H1 (cell line): ENCODE results near the gene STIMATE. TPM values are rescaled to one million over a fixed set of nuclear protein-coding genes. Genes with fewer than 3 reads are reported as not detected.
A peak's percentile ranks its signal among the peaks of the same experiment; 100 is the strongest.

Source experiments
- CTCF ChIA-PET: fragments of 300-600 bp; sonication (Branson Sonifier 250); formaldehyde crosslinking; loops from one replicate; lab custom pipeline; 2021; ENCODE audit not compliant: partially characterized antibody; lab: Charles Lee
- POLR2A ChIA-PET: fragments of 300-600 bp; sonication (Branson Sonifier 250); formaldehyde crosslinking; loops from one replicate; lab custom pipeline; 2021; ENCODE audit warnings: inconsistent platforms; ENCODE audit not compliant: partially characterized antibody; lab: Charles Lee
- DNase-seq, 2 experiments: peaks; one replicate each; pipeline versions ENCODE4 v3.0.0 to v3.0.0-alpha.2; 2010 to 2022; ENCODE audit warnings: low spot score in 2 of 2, low read depth in 1 of 2, mixed read lengths in 1 of 2
- FAIRE-seq: peaks from 2 replicates; lab custom pipeline; 2011; peaks lifted over from hg19 to GRCh38; lab: Jason Lieb, UNC
- H2AFZ ChIP-seq: 2 replicates; pipeline ENCODE4 v1.8.1; 2012; ENCODE audit warnings: low read length, inconsistent platforms
- H2AK5ac ChIP-seq: 2 replicates; pipeline ENCODE4 v1.6.1; 2013; ENCODE audit warnings: low read depth, low read length
- H2BK120ac ChIP-seq: replicated peaks from 2 replicates; pipeline ENCODE3; 2013; ENCODE audit warnings: low read depth, low read length, inconsistent platforms
- H2BK12ac ChIP-seq: 2 replicates; pipeline ENCODE4 v1.6.1; 2013; ENCODE audit warnings: low read depth, low read length
- H2BK15ac ChIP-seq: 2 replicates; pipeline ENCODE4 v1.6.1; 2013; ENCODE audit warnings: low read length
- H2BK20ac ChIP-seq: 2 replicates; pipeline ENCODE4 v1.6.1; 2013; ENCODE audit warnings: low read length
- H2BK5ac ChIP-seq: 2 replicates; pipeline ENCODE4 v1.6.1; 2013; ENCODE audit warnings: low read depth, low read length
- H3K14ac ChIP-seq: 2 replicates; pipeline ENCODE4 v1.6.1; 2013; ENCODE audit warnings: inconsistent platforms; ENCODE audit not compliant: insufficient read length
- H3K18ac ChIP-seq: 2 replicates; pipeline ENCODE4 v1.6.1; 2013; ENCODE audit warnings: low read length; ENCODE audit errors: extremely low read depth
- H3K23ac ChIP-seq: 2 replicates; pipeline ENCODE4 v1.6.1; 2013; ENCODE audit warnings: inconsistent platforms; ENCODE audit not compliant: insufficient read length
- H3K23me2 ChIP-seq: 2 replicates; pipeline ENCODE4 v1.6.1; 2013; ENCODE audit warnings: low read depth, low read length
- H3K27ac ChIP-seq: 2 replicates; pipeline ENCODE4 v1.6.1; 2011; ENCODE audit warnings: low read depth, low read length, inconsistent platforms
- H3K27me3 ChIP-seq, 4 experiments: replicated peaks in 1 of 4; 1 replicate in 1 of 4; 2 replicates in 3 of 4; pipeline versions ENCODE4 v1.6.1 to v1.8.1; 2011 to 2013; ENCODE audit warnings: low read length in 3 of 4, mild to moderate bottlenecking in 3 of 4, inconsistent platforms in 2 of 4, mixed read lengths in 2 of 4, moderate library complexity in 1 of 4; ENCODE audit not compliant: control insufficient read depth in 3 of 4, insufficient read depth in 3 of 4; ENCODE audit errors: extremely low read depth in 1 of 4
- H3K36me3 ChIP-seq, 4 experiments: 2 replicates each; pipeline versions ENCODE4 v1.6.1 to v1.8.1; 2011 to 2013; ENCODE audit warnings: mild to moderate bottlenecking in 4 of 4, low read length in 3 of 4, moderate library complexity in 2 of 4, control low read depth in 1 of 4, inconsistent platforms in 1 of 4; ENCODE audit not compliant: insufficient read depth in 4 of 4, control insufficient read depth in 2 of 4
- H3K4ac ChIP-seq: replicated peaks from 2 replicates; pipeline ENCODE3; 2013; ENCODE audit warnings: low read length, low read depth, mixed read lengths, inconsistent platforms; ENCODE audit not compliant: insufficient read length
- H3K4me1 ChIP-seq, 4 experiments: replicated peaks in 1 of 4; 1 replicate in 1 of 4; 2 replicates in 3 of 4; pipeline versions ENCODE4 v1.6.1 to v1.8.1; 2011 to 2013; ENCODE audit warnings: low read length in 3 of 4, inconsistent platforms in 2 of 4, mixed read lengths in 1 of 4; ENCODE audit not compliant: insufficient read depth in 4 of 4, control insufficient read depth in 3 of 4
- H3K4me2 ChIP-seq, 2 experiments: 2 replicates each; pipeline versions ENCODE4 v1.6.1 to v1.8.1; 2011 to 2013; ENCODE audit warnings: low read depth in 2 of 2, low read length in 2 of 2, control low read depth in 1 of 2, inconsistent platforms in 1 of 2, mild to moderate bottlenecking in 1 of 2; ENCODE audit not compliant: insufficient read depth in 1 of 2
- H3K4me3 ChIP-seq, 4 experiments: fragments of 200-600, 300-600 bp in 1 of 4; sonication (generic), shearing (Covaris generic), sonication (Bioruptor Twin) in 1 of 4; 2 replicates each; pipeline versions ENCODE4 v1.5.1 to v1.8.1; 2011 to 2016; ENCODE audit warnings: low read length in 4 of 4, low read depth in 3 of 4, control low read depth in 2 of 4, inconsistent platforms in 2 of 4, mild to moderate bottlenecking in 2 of 4, mixed read lengths in 1 of 4, moderate library complexity in 1 of 4; ENCODE audit not compliant: insufficient read depth in 2 of 4; ENCODE audit errors: extremely low read depth in 1 of 4
- H3K56ac ChIP-seq: replicated peaks from 2 replicates; pipeline ENCODE3; 2013; ENCODE audit warnings: low read depth, mild to moderate bottlenecking, mixed read lengths, low read length, inconsistent platforms; ENCODE audit not compliant: insufficient read length
- H3K79me1 ChIP-seq: 2 replicates; pipeline ENCODE4 v1.6.1; 2013; ENCODE audit warnings: low read depth, low read length, control low read depth
- H3K79me2 ChIP-seq, 2 experiments: 2 replicates each; pipeline versions ENCODE4 v1.6.1 to v1.8.1; 2012 to 2013; ENCODE audit warnings: low read length in 2 of 2, mild to moderate bottlenecking in 2 of 2, inconsistent platforms in 1 of 2; ENCODE audit not compliant: insufficient read depth in 2 of 2, control insufficient read depth in 1 of 2
- H3K9ac ChIP-seq, 4 experiments: replicated peaks in 1 of 4; 1 replicate in 1 of 4; 2 replicates in 3 of 4; pipeline versions ENCODE4 v1.6.1 to v1.8.1; 2011 to 2013; ENCODE audit warnings: low read depth in 3 of 4, low read length in 3 of 4, control low read depth in 2 of 4, mild to moderate bottlenecking in 2 of 4, moderate library complexity in 2 of 4, inconsistent platforms in 1 of 4; ENCODE audit errors: extremely low read depth in 1 of 4
- H3K9me3 ChIP-seq, 2 experiments: 2 replicates each; pipeline versions ENCODE4 v1.6.1 to v1.8.1; 2012 to 2013; ENCODE audit warnings: mild to moderate bottlenecking in 2 of 2, moderate library complexity in 2 of 2, control low read depth in 1 of 2, inconsistent platforms in 1 of 2, low read depth in 1 of 2, low read length in 1 of 2, mixed read lengths in 1 of 2; ENCODE audit not compliant: insufficient read depth in 2 of 2
- H4K20me1 ChIP-seq, 2 experiments: replicated peaks in 1 of 2; 2 replicates each; pipeline versions ENCODE3 to v1.8.1; 2011 to 2013; ENCODE audit warnings: inconsistent platforms in 2 of 2, low read length in 2 of 2, mild to moderate bottlenecking in 1 of 2; ENCODE audit not compliant: insufficient read depth in 2 of 2, control insufficient read depth in 1 of 2
- H4K5ac ChIP-seq: 2 replicates; pipeline ENCODE4 v1.6.1; 2013; ENCODE audit warnings: low read length, low read depth, mixed read lengths, inconsistent platforms; ENCODE audit not compliant: insufficient read length
- H4K8ac ChIP-seq: 2 replicates; pipeline ENCODE4 v1.8.0; 2013; ENCODE audit warnings: mild to moderate bottlenecking, moderate library complexity, low read length, inconsistent platforms; ENCODE audit not compliant: insufficient read depth; ENCODE audit errors: extremely low read depth
- H4K91ac ChIP-seq: replicated peaks from 2 replicates; pipeline ENCODE3; 2013; ENCODE audit warnings: low read length, mixed read lengths, inconsistent platforms; ENCODE audit not compliant: insufficient read length
- CHD1 ChIP-seq: IDR thresholded peaks from 2 replicates; pipeline ENCODE4 v1.6.1; 2012; ENCODE audit warnings: low read depth, low read length, improper control_type of control experiment
- EGR1 ChIP-seq: IDR thresholded peaks from 2 replicates; pipeline ENCODE4 v1.6.1; 2011; ENCODE audit warnings: low read depth, low read length, borderline replicate concordance
- GTF2F1 ChIP-seq: IDR thresholded peaks from 2 replicates; pipeline ENCODE4 v1.6.1; 2012; ENCODE audit warnings: low read depth, low read length, improper control_type of control experiment, borderline replicate concordance
- KDM5A ChIP-seq: fragments of 200-600 bp; IDR thresholded peaks from 2 replicates; pipeline ENCODE4 v1.7.1; 2012; ENCODE audit warnings: mild to moderate bottlenecking, low read length, inconsistent platforms, mixed read lengths
- MAFK ChIP-seq: IDR thresholded peaks from 2 replicates; pipeline ENCODE4 v1.6.1; 2012; ENCODE audit warnings: low read depth, mild to moderate bottlenecking, improper control_type of control experiment, low read length
- NRF1 ChIP-seq: IDR thresholded peaks from 2 replicates; pipeline ENCODE4 v1.6.1; 2011; ENCODE audit warnings: mild to moderate bottlenecking, low read depth, low read length, improper control_type of control experiment
- POLR2A ChIP-seq, 2 experiments: IDR thresholded peaks; 1 replicate in 1 of 2; 2 replicates in 1 of 2; pipeline ENCODE4 v1.6.1; 2011; ENCODE audit warnings: low read depth in 2 of 2, low read length in 2 of 2, mild to moderate bottlenecking in 2 of 2; ENCODE audit errors: control extremely low read depth in 1 of 2
- RBBP5 ChIP-seq: IDR thresholded peaks from 2 replicates; pipeline ENCODE4 v1.7.1; 2012; ENCODE audit warnings: low read depth, mild to moderate bottlenecking, inconsistent platforms, low read length, moderate library complexity, borderline replicate concordance
- SIN3A ChIP-seq, 2 experiments: IDR thresholded peaks in 1 of 2; conservative IDR thresholded peaks in 1 of 2; 2 replicates each; pipeline ENCODE4 v1.6.1; 2011 to 2012; ENCODE audit warnings: low read length in 2 of 2, improper control_type of control experiment in 1 of 2, low read depth in 1 of 2, mild to moderate bottlenecking in 1 of 2
- ZNF274 ChIP-seq: IDR thresholded peaks from 2 replicates; pipeline ENCODE4 v1.7.0; 2012; ENCODE audit warnings: low read length, borderline replicate concordance; ENCODE audit errors: extremely low read depth
- WGBS, 2 experiments: shearing (Covaris generic) in 1 of 2; methylation state at CpG; one replicate each; pipeline versions ENCODE4 v1.1.6 to v1.1.7; 2013 to 2015; ENCODE audit warnings: low lambda C conversion rate in 2 of 2, mixed read lengths in 2 of 2, inconsistent platforms in 1 of 2, low coverage in 1 of 2, missing lambda C conversion rate in 1 of 2; ENCODE audit not compliant: insufficient replicate concordance in 2 of 2, insufficient coverage in 1 of 2, insufficient read length in 1 of 2; ENCODE audit errors: extremely low coverage in 1 of 2, missing lambda C conversion rate in 1 of 2; 5-methylcytosine and 5-hydroxymethylcytosine counted together
- polyA plus RNA-seq, 7 experiments: library from polyadenylated mRNA; depleted of rRNA in 3 of 7; stranded (reverse) in 5 of 7; unstranded in 2 of 7; fragments of >200 nt in 5 of 7; fragments of 200-250 nt in 2 of 7; gene quantifications; 1 replicate in 5 of 7; 2 replicates in 1 of 7; 4 replicates in 1 of 7; pipeline versions ENCODE4 v1.2.1 to v1.2.3, GENCODE V29; 2011 to 2013; ENCODE audit warnings: missing spikeins in 2 of 7, mixed read lengths in 2 of 7
- total RNA-seq: library from RNA; stranded (reverse); fragmentation: NEBNext Ultra II Directional; extraction: Animal tissue kit (Norgen Biotek cat#: 25700); gene quantifications from 2 replicates; pipeline ENCODE4 v1.2.1, GENCODE V29; 2021
- TF ChIP-seq, protein P1 (sequence below): IDR thresholded peaks from 2 replicates; pipeline ENCODE4 v1.6.1; 2012; ENCODE audit warnings: low read length, inconsistent platforms

STIMATE gene
- total and polyA plus RNA-seq, 2 of the 8 experiments (the other 6 are each of a cell fraction or from before 2014, with no cell fraction given): 17.5 to 22.1 TPM

DNA sequence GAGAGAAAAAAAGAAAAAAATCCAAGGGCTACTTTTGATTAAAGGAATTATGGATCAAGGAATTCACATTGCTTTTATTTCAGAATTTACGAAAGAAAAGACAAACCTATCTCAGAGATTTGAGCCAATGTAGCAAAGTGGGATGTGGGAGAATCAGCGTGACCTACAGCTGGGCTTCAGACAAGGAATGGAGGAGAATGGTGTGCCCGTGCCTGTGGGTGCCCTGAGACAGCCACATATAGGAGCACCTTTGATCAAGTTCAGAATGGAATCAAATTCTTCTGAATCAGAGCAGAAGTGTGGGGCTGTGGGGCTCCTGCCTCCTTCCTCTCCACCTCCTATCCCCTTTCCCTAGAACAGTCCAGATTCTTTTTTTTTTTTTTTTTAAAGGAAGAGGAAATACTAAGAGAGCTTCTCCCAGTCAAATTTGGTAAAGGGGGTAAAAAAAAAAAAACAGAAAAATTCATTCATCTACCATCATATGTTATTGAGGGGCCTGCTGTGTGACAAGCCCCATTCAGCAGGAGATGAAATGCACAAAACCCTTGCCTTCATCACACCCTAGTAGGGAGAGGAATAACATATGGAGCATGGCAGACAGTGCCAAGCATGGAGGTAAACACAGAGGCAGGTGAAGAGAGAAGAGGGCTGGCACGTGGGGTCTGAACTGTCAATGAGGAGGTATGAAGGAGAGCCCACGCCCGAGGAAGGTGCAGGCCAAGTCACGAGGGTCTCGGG is 37.5 kb downstream of the STIMATE start:
- H3K27me3 ChIP-seq: no peaks in the 10 kb centered on the region
- no peak overlapping the region for H2BK20ac ChIP-seq
- no peak overlapping the region for H2BK120ac ChIP-seq
- H4K20me1 ChIP-seq: peaks cover 0 to 6% of the 10 kb centered on the region in 2 experiments
- no peaks in the 10 kb centered on the region for H3K79me1 ChIP-seq
- 96% methylated on average over 8 of the region's 8 CpGs; no CpG with 5 or more reads in 1 of the 2 experiments for WGBS, 2 experiments
- no peak overlapping the region for H2BK5ac ChIP-seq
- H3K4me3 ChIP-seq: no peak overlapping the region
- H2AK5ac ChIP-seq: no peak overlapping the region
- H3K4ac ChIP-seq: no peak overlapping the region
- H3K4me2 ChIP-seq: no peak overlapping the region
- no peak overlapping the region for H3K56ac ChIP-seq
- no peak overlapping the region for H3K14ac ChIP-seq
- H4K91ac ChIP-seq: no peak overlapping the region
- FAIRE-seq: no peak
- no peak for DNase-seq
- H3K27ac ChIP-seq: no peak overlapping the region
- POLR2A ChIA-PET: no interaction called here
- no peak overlapping the region for H2AFZ ChIP-seq
- H3K18ac ChIP-seq: no peak overlapping the region
- no peak overlapping the region for H2BK12ac ChIP-seq
- no peak overlapping the region for H3K23ac ChIP-seq
- H4K8ac ChIP-seq: peak overlapping the region; percentile 14; the same call in 1 of the 2 replicates
- peaks cover 0 to 2% of the 10 kb centered on the region in 2 experiments; a peak in 1 of 4 replicates for H3K9me3 ChIP-seq
- H3K79me2 ChIP-seq: no peaks in the 10 kb centered on the region
- H4K5ac ChIP-seq: no peak overlapping the region
- H3K9ac ChIP-seq: no peak overlapping the region
- CTCF ChIA-PET: interaction anchor here (0.6 to 1.7 kb wide), 8 partner anchors 19 to 403 kb away, joined by 3 to 5 read pairs (median 3); no protein-coding TSS in a partner anchor
- no peaks in the 10 kb centered on the region for H3K4me1 ChIP-seq
- H3K36me3 ChIP-seq: no peaks in the 10 kb centered on the region
- no peaks in the 10 kb centered on the region for H3K23me2 ChIP-seq
- no peak overlapping the region for H2BK15ac ChIP-seq
- TF ChIP-seq MAFK: no peak
- TF ChIP-seq SIN3A (conservative IDR thresholded peaks at IDR 0.05 in 1 of 2, IDR thresholded peaks at IDR 0.05 in 1 of 2; ENCODE audit: low read depth in 1 of 2, low read length in 2 of 2): no peak
- no peak for TF ChIP-seq NRF1
- no peak for TF ChIP-seq POLR2A (IDR thresholded peaks at IDR 0.05; ENCODE audit: control extremely low read depth in 1 of 2, low read depth in 2 of 2, low read length in 2 of 2)
- TF ChIP-seq, protein P1, sequence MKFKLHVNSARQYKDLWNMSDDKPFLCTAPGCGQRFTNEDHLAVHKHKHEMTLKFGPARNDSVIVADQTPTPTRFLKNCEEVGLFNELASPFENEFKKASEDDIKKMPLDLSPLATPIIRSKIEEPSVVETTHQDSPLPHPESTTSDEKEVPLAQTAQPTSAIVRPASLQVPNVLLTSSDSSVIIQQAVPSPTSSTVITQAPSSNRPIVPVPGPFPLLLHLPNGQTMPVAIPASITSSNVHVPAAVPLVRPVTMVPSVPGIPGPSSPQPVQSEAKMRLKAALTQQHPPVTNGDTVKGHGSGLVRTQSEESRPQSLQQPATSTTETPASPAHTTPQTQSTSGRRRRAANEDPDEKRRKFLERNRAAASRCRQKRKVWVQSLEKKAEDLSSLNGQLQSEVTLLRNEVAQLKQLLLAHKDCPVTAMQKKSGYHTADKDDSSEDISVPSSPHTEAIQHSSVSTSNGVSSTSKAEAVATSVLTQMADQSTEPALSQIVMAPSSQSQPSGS: no peak
- TF ChIP-seq ZNF274: no peak
- no peak for TF ChIP-seq CHD1
- TF ChIP-seq KDM5A: no peak
- TF ChIP-seq GTF2F1: no peak
- TF ChIP-seq RBBP5: no peak
- TF ChIP-seq EGR1: no peak
